Skeletal muscle cell (primary cell): ENCODE data around the gene C9.
"Not testable (repeated sequence)": the region's sequence is repeated elsewhere in the genome, so short reads cannot be mapped to it uniquely, and the experiment has no call there.

Source experiments
- DNase-seq: peaks from one replicate; pipeline ENCODE4 v3.0.0-alpha.2; 2010; ENCODE audit warnings: low read depth
- H3K4me3 ChIP-seq: 2 replicates; pipeline ENCODE4 v1.5.1; 2011; ENCODE audit warnings: low read depth, mild to moderate bottlenecking, control low read depth, low read length, moderate library complexity

C9 gene

GRCh38 chr5:39337252-39337915 lies 26.9 kb downstream of the C9 start:
- no peak overlapping the region for H3K4me3 ChIP-seq
- no peak for DNase-seq

GRCh38 chr5:39334296-39334695 lies 30.0 kb downstream of the C9 start:
- not testable (repeated sequence) for H3K4me3 ChIP-seq, DNase-seq

- no peak overlapping the region for H3K4me3 ChIP-seq
- DNase-seq, result no peak
Observed at GRCh38 chr5:39333104-39333503, 31.2 kb downstream of the C9 start.

- no peak overlapping the region for H3K4me3 ChIP-seq
Observed at GRCh38 chr5:39331861-39332381, 32.4 kb downstream of the C9 start.

GRCh38 chr5:39328731-39329130 lies 35.6 kb downstream of the C9 start:
- no peak overlapping the region for H3K4me3 ChIP-seq
- no peak for DNase-seq

More at GRCh38 chr5:39331861-39332381, 32.4 kb downstream of the C9 start:
- DNase-seq, result peak; percentile 62

- H3K4me3 ChIP-seq, result no peak overlapping the region
- no peak for DNase-seq
Observed at GRCh38 chr5:39323542-39323941, 40.8 kb downstream of the C9 start.

- H3K4me3 ChIP-seq, result no peak overlapping the region
- no peak for DNase-seq
Observed at GRCh38 chr5:39319395-39319794, 44.9 kb downstream of the C9 start.

GRCh38 chr5:39316464-39316863 lies 47.8 kb downstream of the C9 start:
- H3K4me3 ChIP-seq, DNase-seq: not testable (repeated sequence)

GRCh38 chr5:39315995-39316394 lies 48.3 kb downstream of the C9 start:
- DNase-seq, result no peak
- no peak overlapping the region for H3K4me3 ChIP-seq

- no peak for DNase-seq
- H3K4me3 ChIP-seq, result no peak overlapping the region
Observed at GRCh38 chr5:39314591-39314990, 49.7 kb downstream of the C9 start.

- no peak overlapping the region for H3K4me3 ChIP-seq
- DNase-seq, result no peak
Observed at GRCh38 chr5:39309534-39309933, 54.8 kb downstream of the C9 start.

- H3K4me3 ChIP-seq, result no peak overlapping the region
- DNase-seq, result no peak
Observed at GRCh38 chr5:39302472-39302871, 61.8 kb downstream of the C9 start.

- DNase-seq, result no peak
- no peak overlapping the region for H3K4me3 ChIP-seq
Observed at GRCh38 chr5:39301406-39301805, 62.9 kb downstream of the C9 start.

- DNase-seq, result no peak
- H3K4me3 ChIP-seq, result no peak overlapping the region
Observed at GRCh38 chr5:39299962-39300361, 64.3 kb downstream of the C9 start.

GRCh38 chr5:39294736-39295135 lies 69.6 kb downstream of the C9 start:
- H3K4me3 ChIP-seq, result no peak overlapping the region
- no peak for DNase-seq

- H3K4me3 ChIP-seq, result no peak overlapping the region
- DNase-seq, result no peak
Observed at GRCh38 chr5:39284552-39284951, 79.7 kb downstream of the C9 start.

GRCh38 chr5:39283231-39283818 lies 81.0 kb downstream of the C9 start:
- no peak overlapping the region for H3K4me3 ChIP-seq
- DNase-seq, result peak; percentile 20

GRCh38 chr5:39282561-39282960 lies 81.7 kb downstream of the C9 start:
- no peak overlapping the region for H3K4me3 ChIP-seq
- no peak for DNase-seq

- not testable (repeated sequence) for H3K4me3 ChIP-seq, DNase-seq
Observed at GRCh38 chr5:39275865-39276264, 88.4 kb downstream of the C9 start.

- DNase-seq, result no peak
- H3K4me3 ChIP-seq, result no peak overlapping the region
Observed at GRCh38 chr5:39274398-39275085, 89.8 kb downstream of the C9 start.
